CD4-positive, alpha-beta T cell treated with Interleukin-12 subunit alpha and Interleukin-12 subunit beta, for 1 hour (primary cell): ENCODE data around the gene CISH.
A peak's percentile ranks its signal among the peaks of the same experiment; 100 is the strongest.

ENCODE experiments used
- DNase-seq: peaks from one replicate; pipeline ENCODE4 v3.0.0-alpha.2; 2020

The CISH gene

GRCh38 chr3:50612234-50612882 lies 784 bp upstream of the CISH start:
- DNase-seq = no peak

DNA sequence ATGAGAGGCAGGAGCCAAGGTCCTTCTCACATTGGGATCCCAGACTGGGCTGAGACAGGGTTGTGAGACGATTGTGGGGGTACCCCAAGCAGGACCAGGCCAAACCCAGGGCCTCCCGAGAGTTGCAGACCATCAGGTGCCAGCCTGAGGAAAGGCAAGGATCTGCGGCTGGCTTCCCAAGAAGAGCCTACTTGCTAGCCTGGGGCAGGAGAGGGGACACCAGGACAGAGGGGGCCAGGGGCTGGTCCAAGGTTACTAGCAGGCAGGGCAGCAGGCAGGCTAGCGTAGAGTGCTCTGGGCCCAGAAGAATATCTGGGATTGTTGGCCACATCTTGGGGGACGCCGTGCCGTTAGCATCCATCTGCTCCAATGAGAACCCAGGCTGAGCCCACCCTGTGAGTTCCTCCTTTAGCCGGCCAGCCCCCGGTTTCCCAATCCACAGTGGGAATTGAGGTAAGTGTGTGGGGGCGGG lies 546 bp downstream of the CISH start:
- no peak for DNase-seq

DNA sequence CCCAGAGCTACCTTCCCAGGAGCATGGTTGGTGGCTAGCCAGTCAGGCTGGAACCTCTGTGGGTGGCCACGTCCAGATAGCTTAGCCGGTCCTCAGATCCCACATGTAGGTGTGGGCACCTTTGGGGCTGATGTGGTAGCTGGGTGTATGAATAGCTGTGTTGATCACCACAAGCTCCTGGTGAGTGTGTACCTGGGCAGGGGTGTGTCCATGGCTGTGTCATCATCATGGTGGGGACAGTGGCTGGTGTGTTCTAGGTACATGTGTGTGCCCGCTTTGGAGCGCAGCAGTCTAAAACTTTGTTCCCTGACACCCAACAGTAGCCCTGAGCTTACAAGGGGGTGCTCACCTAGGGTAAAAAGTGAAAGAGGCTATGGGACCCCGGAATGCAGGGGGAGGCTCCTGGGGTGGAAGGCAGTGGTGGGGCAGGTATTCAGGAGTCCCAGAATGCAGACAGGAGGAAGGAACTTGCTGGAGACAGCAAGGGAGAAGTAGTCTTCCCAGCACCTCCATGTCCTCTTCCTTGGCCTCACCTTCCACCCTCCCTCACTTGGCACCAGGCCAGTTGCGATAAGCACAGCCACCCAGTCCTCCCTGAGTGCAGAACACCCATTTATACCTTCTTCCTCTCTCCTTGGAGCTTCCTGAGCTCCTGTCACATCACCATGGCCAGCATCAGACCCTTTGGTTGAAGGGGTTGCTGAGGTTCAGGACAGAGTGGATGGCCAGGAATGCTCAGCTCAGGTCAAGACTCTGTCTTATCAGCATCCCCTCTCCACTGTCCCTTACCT lies 1.2 kb downstream of the CISH start:
- DNase-seq = no peak

DNA sequence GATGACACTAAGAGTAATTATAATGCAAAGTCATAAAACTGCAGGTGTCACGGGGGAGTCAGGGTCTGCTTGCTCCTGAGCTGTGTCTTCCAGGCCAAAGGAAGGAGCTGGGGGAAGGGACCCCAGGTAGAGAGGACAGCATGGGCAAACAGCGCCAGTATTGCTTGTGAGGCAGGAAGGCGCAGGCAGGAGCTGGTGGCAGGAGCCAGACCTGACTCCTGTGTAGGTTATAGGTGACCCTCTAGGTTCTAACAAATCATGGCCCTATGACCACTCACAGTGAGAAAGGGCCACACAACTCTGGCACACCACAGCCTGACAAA lies 1.9 kb downstream of the CISH start:
- DNase-seq = no peak

DNA sequence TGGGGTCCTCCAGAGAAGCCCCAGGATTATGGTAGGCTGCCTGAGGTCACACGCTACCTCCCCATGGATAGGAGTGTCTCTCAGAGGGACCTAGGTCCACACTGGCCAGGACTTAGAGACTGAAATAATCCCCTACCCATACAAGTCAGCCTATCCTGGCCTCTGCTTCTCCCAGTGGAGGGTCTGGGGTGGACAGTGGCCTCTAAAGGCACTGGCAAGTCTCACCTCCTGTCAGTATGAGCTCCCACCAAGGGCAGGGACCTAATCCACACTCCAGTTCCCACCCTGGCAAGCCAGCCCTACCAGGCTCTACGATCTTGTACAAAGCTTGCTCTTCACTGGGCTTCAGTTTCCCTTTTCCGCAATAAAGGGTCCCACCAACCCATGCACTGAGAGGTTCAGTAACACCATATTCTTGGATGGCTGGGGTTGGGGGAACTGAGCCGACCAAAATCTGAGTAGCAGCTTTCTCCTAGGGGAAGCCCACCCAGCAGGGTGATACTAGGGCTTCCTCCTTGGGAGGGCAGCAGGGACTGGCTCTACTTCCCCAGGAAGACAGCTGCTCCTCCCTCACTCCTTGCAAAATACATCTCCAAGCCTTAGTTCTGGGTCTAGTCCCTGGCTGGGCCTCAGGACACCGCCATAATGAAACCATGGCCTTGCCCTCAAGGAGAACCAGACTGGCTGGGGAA lies 2.4 kb downstream of the CISH start:
- DNase-seq = no peak

GRCh38 chr3:50608278-50608677 lies 3.3 kb downstream of the CISH start:
- DNase-seq = no peak

DNA sequence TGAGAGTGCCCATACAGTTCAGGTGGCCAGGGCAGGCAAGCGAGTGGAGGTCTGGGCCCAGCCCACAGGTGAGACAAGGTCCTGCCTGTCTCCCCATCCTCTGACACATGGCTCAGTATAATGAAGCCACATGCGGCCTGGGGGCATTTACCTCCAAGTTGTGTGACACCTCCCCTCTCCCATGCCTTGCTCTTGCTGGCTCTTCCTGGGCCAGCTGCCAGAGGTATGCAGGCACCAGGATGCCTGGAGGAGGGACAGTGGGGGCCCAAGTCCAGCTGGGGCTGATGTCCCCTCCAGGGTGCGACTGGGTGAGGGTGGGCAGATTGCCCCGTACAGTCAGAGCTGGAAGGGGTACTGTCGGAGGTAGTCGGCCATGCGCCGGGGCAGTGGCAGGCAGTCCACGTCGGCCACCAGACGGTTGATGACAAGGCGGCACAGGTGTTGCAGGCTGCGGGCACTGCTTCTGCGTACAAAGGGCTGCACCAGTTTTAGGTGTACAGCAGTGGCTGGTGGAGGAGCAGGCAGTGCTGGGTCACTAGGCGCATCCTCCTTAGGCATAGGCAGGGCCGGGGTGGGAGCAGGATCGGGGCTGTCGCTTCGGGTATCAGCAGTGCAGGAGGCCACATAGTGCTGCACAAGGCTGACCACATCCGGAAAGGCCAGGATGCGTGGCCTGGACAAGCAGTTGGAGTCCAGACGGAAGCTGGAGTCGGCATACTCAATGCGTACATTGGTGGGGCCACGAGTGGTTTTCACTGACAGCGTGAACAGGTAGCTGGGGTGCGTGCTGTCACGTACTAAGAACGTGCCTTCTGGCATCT lies 4.1 kb downstream of the CISH start:
- DNase-seq = no peak

DNA sequence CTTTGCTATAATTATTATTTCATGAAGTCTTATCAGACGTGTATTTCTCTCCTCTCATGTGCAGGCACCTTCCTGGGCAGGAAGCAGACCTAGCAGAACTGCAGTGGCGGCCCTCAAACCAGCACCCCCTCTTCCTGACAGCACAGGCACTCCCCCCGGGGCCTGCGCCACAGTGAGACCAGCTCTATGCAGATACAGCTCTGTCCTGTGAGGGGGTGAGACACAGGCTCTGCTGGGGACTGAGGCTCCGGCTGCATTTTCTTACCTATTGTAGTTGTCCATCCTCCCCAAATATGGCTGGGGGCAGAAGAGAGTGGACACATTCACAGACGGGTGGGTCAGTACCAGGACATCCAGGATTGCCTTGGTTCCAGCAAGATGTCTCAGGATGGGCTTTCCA lies 5.0 kb downstream of the CISH start:
- peak; percentile 49 for DNase-seq

DNA sequence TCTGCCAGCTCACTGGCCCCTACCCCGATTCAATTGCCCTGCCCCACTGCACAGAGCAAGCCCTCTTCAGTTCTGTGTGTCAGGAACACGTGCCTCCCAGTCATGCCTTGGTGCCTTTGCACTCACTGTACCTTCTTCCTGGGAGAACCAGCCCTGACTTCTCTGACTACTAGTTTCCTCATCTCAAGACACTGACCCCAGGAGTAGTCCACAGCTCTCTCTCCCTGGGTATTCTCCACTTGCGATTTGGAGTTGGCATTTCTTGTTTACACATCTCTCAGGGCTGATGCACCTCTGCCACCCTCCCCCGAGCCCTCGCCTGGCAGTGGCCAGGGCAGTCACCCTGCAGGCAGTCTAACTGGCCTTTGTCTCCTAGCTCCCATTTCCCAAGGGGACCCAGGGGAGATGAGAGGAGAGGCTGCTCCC lies 5.7 kb downstream of the CISH start:
- DNase-seq = no peak

DNA sequence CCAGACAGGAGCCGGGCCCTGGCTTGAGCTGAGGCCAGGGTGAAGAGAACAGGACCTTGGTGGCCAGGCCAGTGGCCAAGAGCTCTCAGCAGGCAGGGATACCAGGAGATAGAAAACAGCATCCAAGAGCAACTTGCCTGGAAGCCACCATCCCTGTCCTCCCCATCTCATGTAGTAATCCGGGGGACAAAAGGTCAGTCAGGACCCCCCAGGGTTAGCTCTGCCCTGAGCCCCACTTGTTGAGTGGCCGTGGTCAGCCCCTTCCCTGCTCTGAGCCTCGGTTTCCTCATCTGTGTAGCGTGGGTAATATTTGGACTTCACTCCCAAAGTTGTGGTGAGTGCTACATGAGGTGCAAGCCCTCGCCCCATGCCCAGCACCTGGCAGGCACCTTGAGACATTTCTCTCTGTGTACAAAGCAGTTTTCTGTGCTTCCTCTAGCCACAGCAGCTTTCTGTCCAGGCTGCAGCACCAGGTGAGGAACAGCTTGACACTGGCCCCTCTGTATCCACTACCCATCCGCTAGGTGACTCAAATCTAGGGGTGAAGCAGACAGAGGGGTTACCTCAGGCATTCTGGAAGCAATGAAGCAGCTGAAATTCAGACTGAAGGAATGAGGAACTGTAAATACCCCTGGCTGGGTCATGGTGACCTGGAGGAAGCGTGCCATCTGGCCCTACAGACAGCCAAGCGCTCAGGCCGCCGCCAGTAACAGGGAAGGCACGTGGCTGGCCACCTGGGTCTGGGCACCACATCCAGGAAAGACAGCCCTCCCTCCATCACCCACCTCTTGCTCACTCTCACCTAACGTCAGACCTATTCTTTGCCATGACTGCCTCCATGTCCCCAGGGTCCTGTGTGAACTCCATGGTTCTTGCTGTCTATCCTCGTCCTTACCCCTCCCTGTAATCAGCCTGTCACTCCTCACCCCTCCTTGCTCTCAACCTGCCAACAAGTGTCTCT lies 6.7 kb downstream of the CISH start:
- no peak for DNase-seq

- no peak for DNase-seq
These were observed 7.4 kb downstream of the CISH start for GRCh38 chr3:50604110-50604621.

DNA sequence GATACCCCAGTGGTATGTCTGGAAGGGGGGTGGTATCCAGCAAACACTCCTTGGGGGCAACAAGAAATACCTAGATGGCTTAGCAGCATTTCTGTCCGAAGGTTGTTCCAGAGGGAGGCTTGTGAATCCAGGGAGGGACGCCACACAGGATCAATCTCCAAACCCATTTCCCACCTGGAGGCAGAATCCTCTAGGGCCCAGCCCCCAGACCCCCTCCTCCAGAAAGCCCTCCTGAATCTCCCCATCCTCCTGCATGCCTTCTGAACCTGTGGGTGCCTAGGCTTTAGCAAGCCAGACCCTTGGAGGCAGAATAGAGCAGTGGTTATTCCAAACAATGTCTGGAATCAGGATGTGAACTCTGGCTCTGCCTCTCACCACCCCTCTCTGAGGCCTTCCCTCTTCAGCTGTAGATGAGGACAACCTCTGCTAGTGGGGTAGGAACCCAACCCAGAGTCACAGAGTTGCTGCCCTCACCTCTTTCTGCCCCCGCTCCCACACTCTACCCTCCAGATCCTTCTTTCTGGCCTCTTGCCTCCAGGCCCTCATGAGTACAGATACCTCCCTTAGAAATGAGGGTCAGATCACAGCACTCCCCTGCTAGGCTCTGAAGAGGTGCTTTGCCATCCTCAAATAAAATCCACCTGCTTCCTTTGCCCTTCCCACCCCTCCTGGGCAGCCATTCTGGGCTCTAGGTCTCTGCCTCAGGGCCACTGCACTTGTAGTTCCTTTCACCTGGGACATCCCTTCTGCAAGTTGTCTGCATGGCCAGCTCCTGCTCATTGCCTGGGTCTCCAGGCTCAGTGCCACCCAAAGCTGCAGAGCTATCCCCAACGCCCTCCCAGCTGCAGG lies 8.1 kb downstream of the CISH start:
- DNase-seq = no peak

DNA sequence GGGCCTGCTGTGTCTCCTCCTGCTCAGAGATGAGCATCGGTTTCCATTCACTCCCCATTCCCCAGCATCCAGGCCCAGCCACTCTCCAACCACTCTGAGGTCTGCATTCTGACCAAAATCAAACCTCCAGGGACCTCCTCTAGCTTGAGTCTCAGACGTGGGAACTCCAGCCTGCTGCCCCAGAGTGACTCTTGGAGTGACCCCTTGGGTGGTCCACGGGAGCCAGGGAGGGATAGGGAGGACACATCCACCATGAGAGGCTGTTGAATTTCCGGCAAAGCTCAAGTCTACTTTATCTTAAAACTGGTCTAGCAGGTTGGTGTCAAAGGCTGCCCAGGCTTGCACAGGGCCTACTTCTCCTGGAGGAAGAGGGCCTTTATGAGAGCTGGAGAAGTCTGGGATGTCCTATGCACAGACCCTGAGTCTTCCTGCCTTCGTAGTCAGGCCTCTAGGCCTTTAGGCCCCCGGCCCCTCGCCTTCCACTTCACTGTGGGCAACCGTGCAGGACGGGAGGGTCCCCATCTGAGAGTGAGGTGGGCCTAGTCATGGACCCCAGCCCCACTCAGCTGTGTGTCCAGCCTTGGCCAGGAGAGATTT lies 8.9 kb downstream of the CISH start:
- no peak for DNase-seq

DNA sequence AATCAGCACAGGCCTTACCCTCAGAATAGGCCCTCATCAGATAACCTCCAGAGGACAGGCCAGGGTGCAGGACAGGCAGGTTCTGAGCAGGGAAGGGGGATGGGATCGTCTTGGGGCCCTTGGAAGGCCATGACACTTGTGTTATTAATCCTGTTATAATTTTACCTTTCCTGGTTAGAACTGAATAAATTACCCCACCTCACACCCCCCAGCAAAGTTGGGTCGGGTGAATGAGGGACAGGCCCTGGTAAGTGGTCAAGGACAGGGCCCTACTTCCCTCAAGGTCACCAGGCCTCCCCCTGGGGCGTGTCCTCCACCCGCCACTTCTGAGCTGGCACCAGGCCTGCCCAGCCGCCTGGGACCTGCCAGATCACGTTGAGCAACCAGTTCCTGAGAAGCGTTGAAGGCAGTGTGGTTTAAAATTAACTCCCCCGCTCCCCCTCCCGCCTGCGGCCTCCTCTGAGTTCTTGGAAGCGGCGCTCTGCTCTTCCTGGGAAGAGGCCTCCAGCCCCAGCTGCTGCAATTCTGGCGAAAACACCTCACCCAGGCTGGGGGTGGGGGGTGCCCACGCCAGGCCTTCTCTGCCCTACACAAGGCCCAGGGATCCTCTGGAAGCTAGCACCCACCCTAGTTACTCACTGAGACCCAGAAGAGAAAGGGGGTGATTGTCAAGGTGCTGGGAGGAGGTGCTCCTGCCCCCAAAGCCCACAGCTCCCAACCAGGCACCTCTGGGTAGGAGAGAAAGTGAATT lies 10.6 kb downstream of the CISH start:
- DNase-seq = peak; percentile 70

DNA sequence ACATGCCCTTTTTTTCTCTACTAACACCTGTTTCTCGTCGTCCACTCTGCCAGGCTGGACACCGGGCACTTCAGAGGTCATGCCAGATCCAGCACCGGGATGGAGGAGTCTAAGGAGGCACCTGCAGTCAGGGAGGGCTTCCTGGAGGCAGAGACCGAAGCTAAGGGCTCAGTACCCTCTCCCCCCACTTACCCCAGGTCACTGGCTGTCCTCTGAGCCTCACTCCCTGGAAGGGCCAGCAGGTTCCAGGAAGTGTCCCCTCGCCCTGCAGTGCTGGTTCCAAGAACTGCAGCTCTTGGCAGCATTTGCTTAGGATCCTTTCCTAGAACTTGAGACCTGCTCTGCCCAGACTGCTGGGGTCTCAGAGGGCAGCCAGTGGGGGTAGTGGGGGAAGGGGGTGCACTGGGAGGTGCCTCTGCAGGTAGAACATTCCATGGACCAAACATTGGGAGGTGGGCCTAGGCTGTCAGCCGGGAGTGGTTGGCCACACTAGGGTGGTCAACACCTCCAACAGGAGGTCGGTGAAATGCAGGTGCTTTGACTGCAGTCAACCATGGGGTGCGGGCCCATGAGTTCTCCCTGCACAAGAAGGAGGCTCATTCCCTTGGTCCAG lies 11.3 kb downstream of the CISH start:
- no peak for DNase-seq

- no peak for DNase-seq
These were observed 11.9 kb downstream of the CISH start for GRCh38 chr3:50599716-50600118.

DNA sequence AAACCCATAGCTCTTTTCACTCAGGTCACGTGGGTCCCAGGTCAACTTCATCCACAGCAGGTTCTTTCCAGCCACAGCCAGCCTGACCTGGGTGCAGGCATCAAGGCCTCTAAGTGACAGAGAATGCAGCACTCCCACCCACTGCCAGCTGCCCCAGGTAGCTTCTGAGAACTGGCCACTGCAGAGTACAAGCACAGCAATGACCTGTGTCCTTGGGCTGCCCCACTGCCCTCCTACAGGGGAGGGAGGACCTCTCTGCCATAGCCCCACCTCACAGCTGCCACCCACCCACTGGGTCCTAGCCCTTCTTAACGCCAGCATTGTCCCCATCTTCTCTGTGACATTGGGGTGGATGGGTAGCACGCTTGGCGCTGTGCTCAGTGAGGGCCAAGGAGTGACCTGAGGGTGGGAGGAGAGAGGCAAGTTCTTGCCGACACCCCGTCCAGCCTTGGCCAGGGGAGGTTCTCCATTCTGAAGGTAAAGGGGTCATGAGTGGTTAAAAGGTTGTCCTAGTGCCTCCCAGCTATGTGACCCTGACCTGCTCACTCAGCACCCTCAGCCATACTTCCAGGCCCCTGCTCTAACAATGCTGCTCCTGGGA lies 12.4 kb downstream of the CISH start:
- DNase-seq = no peak

DNA sequence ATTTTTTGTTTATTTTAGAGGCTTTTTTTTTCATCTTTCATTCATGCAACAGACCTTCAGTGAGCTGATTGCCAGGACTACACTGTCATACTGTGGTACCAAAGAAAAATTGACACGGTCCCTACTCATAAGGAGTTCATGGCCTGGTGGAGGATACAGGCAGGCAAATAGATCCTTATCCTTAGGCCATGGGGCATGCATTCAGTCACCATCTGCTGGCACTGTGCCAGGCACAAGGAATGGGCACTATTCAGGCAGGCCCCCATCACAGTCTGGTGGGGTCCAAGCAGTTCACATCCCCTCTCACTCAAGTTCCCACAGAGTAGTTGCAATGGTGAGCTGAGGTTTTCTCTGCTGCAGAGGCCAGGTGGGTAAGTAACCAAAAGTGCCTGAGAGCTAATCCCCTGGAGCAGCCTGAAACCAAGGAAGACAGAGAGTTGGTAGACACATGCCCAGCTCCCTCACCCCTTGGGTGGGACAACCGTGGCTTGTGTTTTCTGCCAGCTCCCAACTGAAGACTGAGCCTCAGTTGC lies 17.3 kb downstream of the CISH start:
- no peak for DNase-seq
